Measurements from ENCODE around the gene DLG5.

- TF ChIP-seq POLR2A (IDR thresholded peaks at IDR 0.05; ENCODE audit: low read depth, low read length) = no peak
- no peak for TF ChIP-seq KLF5 (IDR thresholded peaks at IDR 0.05; ENCODE audit: partially characterized antibody)
- no peak for TF ChIP-seq FOXM1 (IDR thresholded peaks at IDR 0.05; ENCODE audit: low read depth, low read length)
- no peak for TF ChIP-seq YBX1 (IDR thresholded peaks at IDR 0.05)
- no peak for TF ChIP-seq POLR2AphosphoS5 (IDR thresholded peaks at IDR 0.05; ENCODE audit: low read length)
- no peak for TF ChIP-seq PBX3 (IDR thresholded peaks at IDR 0.05; ENCODE audit: insufficient replicate concordance, low read depth, low read length)
- TF ChIP-seq SRF (IDR thresholded peaks at IDR 0.05; ENCODE audit: low read depth in 2 of 2, low read length in 2 of 2) = no peak
- TF ChIP-seq CTCF (IDR thresholded peaks at IDR 0.05 in 2 of 3, conservative IDR thresholded peaks at IDR 0.05 in 1 of 3; ENCODE audit: control insufficient read depth in 2 of 3, extremely low read depth in 1 of 3, insufficient read depth in 1 of 3, low read depth in 3 of 3, low read length in 3 of 3) = no peak
- no peak for TF ChIP-seq USF2 (IDR thresholded peaks at IDR 0.05; ENCODE audit: borderline replicate concordance, low read depth, low read length)
Observed at GRCh38 chr10:77824908-77825307, 101.6 kb downstream of the DLG5 start.
